Stimulated activated CD4-positive, alpha-beta T cell treated with anti-CD3 and anti-CD28 coated beads, Interleukin-15, amount 100 ng/mL, for 1 hour (primary cell): Measurements from ENCODE around the gene UXS1.
"Not testable (repeated sequence)": the region's sequence is repeated elsewhere in the genome, so short reads cannot be mapped to it uniquely, and the experiment has no call there.

ENCODE experiments used
- DNase-seq, 2 donors: peaks; one replicate each; pipeline ENCODE4 v3.0.0-alpha.2; 2020; ENCODE audit warnings: low read depth in 1 of 2, low spot score in 1 of 2

The UXS1 gene

DNA sequence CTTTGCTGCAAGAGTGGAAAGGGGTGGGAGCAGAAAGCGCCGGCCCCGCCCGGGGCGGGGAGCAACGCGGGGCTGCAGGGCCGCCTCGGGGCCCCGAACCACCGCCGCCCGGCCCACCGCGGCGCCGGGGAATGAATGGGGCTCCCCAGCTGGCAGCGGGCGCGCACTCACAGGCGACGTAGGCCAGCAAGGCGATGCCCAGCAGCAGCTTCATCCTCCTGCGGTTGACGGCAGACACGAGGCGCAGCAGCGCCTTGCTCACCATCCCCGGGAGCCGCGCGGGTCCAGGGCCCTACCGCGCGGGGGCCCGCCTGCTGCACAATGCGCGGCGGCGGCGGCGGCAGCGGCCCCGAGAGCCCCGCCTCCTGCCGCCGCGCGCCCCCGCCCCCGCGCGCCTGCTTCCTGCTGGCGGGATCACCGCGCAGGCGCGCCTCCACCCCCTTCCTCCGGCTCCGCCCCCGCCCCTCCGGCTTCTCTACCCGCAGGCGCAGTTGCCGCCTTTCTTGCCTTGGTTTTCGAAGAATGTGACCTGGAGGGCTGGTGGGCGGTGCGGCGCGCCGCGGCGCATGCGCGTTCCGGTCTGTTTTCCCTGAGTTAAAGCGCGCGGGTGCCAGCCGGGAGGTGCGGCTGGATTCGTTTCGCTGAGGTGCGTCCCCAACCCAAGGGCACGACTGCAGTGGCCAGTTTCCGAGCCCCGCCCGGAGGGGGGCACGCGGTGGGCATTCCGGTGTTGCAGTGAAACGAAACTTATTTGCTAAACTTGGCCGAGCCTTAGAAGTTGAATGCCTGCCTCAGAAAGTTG lies at the start of gene UXS1:
Gene UXS1, minus strand, starts transcription at position 325 of the 802 bp plus-strand sequence. Its CDS starts 60 bp downstream, at position 265.
- peak; percentile 98 for DNase-seq

DNA sequence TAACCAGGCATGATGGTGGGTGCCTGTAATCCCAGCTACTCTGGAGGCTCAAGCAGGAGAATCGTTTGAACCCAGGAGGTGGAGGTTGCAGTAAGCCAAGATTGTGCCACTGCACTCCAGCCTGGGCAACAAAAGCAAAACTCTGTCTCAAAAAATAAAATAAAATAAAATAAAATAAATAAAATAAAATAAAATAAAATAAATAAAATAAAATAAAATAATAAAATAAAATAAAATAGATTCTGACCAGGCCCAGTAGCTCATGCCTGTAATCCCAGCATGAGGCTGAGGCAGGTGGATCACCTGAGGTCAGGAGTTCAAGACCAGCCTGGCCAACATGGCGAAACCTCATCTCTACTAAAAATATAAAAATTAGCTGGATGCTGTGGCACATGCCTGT lies 45.4 kb upstream of the UXS1 start:
- DNase-seq, result not testable (repeated sequence)

DNA sequence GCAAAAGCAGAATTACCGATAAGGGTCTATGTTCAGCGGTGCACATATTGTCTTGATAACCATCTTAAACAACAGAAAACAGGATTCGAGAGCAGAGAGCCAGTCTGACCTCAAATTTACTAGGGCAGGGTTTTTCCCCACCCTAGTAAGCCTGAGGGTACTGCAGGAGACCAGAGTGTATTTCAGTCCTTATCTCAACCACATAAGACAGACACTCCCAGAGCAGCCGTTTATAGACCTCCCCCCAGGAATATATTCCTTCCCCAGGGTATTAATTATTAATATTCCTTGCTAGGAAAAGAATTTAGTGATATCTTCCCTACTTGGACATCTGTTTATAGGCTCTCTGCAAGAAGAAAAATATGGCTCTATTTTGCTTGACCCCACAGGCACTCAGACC lies 41.3 kb upstream of the UXS1 start:
- not testable (repeated sequence) for DNase-seq

DNA sequence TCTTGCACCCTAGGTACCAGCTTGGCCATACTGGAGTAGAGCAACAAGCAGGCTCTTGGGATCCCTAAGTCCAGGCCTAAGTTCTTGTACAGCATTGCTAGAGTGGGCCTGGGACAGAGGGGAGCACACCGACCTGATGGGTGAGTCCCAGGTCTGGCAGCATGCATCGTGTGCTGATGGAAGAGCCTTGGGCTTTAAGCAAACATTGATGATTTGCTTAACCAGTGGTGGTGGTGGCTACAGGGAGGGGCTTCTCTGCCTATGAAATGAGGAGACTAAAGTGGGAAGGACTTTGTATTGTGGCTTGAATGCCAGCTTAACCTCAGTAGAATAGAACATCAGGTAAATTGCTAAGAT lies 39.2 kb upstream of the UXS1 start:
- DNase-seq, result no peak

DNA sequence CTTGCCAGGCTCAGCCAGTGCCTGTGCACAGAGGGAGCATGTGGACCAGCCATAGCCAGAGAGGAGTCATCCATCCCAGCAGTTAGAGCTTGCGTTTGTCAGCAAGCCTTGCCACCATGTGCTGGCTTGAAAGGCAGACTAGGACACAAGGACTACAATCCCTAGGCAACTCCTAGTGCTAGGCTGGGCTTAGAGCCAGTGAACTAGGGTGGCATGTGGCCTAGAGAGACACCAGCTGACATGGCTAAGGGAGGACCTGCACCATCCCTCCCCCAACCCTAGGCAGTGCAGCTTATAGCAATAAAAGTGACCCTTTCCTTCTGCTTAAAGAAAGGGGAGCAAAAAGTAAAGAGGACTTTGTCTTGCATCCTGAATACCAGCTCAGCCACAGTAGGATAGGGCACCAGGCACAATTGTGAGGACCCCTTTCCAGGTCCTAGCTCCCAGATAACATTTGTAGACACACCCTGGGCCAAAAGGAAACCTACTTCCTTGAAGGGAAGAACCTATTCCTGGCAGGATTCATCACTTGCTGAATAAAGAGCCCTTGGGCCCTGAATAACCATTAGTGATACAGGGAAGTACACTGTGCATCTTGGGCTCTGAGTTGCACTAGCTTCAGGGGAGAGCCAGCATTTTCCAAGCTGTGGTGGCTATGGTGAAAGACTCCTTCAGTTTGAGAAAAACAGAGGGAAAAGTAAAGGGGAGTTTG lies 38.7 kb upstream of the UXS1 start:
- no peak for DNase-seq

DNA sequence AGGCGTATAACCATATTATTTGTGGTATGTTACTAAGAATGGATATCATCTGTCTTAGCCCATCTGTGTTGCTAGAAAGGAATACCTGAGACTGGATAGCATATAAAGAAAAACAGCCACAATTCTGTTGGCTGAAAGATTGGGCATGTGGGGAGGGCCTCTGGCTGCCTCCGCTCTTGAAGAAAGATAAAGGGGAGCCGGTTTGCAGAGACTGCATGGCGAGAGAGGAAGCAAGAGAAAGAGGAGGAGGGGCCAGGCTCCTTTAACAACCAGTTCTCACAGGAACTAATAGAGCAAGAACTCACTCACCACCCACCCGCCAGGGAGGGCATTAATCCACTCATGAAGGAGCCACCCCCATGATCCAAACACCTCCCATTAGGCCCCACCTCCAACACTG lies 29.2 kb upstream of the UXS1 start:
- no peak for DNase-seq

DNA sequence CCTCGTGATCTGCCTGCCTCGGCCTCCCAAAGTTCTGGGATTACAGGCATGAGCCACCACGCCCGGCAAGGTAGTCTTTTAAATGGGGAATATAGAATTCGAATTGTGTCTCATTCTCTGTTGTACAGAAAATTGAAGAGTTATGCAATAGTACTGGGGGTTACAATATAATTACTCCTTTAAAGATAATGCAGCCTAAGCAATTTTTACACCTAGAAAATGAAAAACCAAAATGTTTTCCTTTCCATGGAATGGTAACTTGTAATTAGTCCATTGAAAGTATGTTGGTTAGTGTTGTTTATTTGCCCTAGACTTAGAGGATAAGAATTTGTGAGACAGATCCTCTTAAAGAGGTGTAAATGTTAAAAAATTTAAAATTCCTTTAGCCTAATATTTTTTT lies 28.0 kb upstream of the UXS1 start:
- not testable (repeated sequence) for DNase-seq

DNA sequence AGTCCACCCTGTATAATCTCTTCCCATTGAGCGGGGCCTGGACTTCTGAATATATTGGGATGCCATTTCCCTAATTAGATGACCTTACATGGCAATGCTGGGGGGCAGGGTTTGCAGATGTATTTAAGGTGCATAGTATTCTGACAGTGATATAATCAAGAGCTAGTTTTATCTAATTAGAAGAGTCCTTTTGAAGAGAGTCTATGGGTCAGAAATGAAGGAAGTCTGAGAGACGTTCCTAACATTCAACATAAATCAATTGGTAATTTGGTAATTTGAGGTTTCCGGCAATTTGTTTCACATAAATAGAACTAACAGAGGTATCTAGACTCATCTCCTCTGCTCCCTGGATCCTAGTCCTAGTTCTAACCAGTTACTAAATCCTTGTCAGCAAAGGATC lies 25.7 kb upstream of the UXS1 start:
- no peak for DNase-seq

DNA sequence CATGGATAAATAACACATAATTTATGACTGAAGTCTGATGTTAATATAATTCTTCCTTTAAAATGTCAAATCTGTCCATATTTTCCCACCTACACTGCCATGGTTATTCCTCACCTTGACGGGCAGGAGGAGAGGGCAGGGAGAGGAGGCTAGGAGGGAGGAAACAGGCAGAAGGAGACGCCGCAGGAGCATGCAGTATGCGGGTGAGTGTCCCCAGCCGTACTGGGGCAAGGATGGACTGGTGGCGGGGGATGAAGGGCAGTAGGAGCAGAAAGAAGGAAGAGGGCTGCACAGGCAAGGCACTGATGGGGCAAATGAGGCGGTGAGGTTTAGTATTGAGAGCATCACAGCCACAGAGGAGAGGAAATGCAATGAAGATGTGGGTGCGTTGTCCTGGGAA lies 25.1 kb upstream of the UXS1 start:
- DNase-seq, result not testable (repeated sequence)

DNA sequence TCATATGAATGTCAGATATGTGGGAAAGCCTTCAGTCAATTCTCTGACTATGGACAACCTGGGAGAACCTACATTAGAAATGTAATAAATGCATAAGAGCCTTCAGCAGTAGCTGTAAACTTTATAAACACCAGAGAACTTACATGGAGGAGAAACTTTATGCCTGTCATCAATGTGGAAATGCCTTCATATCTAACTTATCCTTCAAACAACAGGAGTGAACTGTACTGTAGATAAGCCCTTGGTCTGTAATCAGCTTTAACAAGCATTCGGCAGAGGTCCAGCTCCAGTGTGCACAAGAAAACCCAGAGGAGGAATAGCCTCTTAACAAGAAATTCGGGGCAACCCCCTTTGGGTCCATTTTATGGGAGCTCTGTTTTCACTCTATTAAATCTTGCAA lies 14.8 kb upstream of the UXS1 start:
- no peak for DNase-seq

DNA sequence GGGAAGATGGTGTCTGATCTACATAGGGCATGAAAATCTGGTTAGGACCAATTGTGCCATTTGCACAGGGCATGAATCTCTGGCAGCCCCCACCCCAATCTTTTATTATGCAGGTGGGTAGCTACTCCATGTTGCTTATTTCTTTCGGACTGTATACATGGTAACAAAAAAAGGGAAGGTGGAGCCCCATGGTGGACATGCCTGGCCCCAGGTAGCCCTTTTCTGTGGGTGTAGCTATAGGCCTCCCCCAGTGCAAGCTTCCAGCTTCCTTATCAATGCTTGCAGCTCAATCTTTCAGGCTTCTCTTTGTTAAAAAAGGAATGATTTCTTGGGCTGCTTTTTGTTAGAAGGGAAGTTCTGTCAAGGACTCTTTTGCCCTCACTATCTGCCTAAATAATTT lies 14.3 kb upstream of the UXS1 start:
- DNase-seq, result no peak

DNA sequence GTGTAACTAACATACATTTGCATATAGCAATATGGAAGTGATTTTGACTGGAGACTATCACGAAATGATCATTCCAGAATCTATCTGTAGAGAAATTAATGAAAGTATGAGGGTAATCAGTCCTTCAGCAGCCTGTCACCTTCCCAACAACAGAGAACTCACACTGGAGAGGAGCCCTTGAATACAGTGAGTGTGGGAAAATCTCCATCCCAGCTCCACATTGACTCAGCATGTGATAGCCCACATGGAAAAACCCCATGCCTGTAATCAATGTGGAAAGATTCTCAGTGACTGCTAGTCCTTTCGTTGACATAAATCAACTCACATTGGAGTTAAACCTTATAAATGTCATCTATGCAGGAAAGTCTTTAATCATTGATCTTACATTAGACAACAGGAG lies 13.1 kb upstream of the UXS1 start:
- DNase-seq, result no peak

DNA sequence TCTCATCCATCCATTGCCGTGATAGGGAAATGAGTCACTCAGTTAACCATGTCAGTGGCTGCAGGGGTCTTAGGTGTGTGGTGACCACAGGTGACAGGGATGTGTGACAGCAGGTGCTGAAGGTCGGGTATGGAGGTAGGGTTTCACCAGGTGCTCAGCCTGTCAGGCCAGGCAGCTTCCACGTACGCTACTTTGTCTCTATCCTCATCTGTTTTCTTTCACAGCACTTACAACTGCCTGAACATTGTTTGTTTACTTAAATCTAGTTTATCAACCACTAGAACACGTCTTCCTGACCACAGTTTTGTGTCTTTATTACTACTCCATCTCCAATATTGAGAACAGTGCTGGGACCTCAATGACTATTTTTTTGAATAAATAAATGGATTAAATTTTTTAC lies 11.4 kb upstream of the UXS1 start:
- no peak for DNase-seq

DNA sequence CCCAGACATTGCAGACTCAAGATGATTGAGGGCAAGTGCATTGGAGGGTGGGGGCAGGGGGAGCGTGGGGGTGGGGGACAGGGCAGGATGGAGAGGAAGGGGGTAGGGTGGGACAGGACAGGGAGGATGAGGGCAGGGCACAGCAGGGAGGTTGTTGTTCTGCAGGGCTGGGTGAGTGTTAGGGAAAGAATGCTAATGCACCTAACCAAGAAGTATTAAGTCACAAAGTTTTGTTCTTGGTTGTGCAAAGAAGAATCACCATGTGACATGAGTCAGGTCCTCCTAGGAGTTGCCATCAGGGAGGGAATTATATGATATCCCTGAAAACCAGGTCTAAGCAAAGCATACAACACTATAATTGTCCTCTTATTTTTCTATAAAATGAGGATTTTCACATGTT lies 10.4 kb upstream of the UXS1 start:
- DNase-seq, result not testable (repeated sequence)

DNA sequence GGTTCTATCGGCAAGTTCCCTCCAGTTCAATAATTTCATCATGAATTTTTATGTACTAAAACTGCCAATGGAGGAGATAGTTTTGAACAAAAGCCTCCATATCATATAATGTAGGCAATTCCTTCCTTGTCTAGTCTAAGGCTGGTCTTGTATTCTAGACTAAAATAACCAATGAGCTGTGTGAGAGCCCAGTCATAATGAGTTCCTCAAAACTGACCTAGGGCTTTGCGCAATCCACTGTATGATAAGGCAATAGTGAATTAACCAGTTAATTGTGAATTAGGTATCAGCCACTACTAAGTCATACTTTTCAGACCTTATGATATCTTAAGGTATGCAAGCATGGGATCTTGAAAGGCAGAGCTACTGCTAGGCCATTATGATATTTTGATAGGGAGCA lies 7.6 kb upstream of the UXS1 start:
- DNase-seq, result no peak

DNA sequence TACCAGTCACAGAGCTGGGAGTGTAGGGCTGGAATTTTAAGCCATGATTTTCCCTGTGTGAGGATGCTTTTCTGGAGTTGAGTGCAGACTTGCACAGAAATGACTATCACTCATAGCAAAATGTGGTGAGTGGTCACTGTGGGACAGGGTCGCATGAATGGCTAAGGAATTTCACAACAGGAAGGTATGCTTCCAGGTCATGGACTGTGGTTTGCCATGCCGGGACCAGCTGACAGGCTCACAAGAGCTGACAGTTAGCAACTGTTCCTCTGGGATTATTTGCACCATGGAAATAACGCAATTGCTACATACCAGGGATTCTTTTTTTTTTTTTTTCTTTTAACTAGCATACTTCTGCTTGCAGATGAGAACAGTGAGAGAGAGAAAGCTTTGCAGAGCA lies 3.8 kb upstream of the UXS1 start:
- no peak for DNase-seq

DNA sequence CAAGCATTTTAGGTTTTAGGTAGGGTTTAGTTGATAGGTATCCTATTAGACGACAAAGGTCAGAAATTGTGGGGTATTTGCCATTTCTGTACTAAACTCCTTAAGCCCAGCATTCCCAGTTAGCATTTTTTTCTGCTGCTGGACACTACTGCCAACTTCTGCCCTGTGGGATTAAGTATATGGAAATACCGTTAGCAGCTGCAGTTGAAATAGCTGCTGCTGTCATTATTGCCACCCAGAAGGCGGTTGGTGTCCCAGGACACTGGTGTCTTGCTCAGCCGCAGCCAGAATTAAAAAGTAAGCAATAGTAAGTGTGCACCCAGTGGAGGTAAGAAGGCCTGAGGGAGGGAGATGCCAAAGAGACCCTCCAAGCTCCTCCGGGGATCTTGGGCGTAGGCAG lies 1.9 kb upstream of the UXS1 start:
- DNase-seq, result no peak

DNA sequence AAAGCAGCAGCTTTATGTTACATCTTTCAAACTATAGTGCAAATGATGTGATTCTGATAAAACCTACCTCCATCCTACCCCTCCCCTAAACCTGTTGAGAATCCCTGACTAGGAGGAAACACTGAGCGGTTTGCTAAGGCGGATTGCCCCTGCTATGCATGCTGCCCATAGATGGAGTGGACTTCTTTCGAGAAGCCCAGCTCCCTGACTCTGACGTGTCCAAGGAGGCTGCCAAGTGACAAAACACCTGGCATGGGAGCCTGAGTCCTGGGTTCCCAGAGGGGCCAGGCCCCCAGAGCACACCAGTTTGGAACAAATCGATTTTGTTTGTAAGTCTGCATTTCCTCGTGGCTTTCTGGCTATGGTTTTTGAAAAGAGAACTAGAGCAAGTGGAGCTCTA lies 1.4 kb upstream of the UXS1 start:
- DNase-seq, result no peak

DNA sequence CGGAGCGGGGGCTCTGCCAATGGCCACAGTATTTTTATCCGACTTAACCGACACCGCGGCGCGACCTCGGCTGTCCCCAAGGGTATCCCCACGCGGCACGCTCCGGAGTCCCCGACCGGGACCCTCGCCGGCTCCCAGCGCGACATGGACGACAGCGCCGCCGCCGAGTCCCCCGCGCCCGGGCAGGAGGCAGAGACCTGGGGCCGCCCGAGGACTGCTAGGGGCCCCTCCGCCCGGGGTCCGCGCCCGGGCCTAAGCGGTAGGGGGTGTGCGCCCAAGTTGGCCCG lies 468 bp downstream of the UXS1 start:
- DNase-seq, result no peak

DNA sequence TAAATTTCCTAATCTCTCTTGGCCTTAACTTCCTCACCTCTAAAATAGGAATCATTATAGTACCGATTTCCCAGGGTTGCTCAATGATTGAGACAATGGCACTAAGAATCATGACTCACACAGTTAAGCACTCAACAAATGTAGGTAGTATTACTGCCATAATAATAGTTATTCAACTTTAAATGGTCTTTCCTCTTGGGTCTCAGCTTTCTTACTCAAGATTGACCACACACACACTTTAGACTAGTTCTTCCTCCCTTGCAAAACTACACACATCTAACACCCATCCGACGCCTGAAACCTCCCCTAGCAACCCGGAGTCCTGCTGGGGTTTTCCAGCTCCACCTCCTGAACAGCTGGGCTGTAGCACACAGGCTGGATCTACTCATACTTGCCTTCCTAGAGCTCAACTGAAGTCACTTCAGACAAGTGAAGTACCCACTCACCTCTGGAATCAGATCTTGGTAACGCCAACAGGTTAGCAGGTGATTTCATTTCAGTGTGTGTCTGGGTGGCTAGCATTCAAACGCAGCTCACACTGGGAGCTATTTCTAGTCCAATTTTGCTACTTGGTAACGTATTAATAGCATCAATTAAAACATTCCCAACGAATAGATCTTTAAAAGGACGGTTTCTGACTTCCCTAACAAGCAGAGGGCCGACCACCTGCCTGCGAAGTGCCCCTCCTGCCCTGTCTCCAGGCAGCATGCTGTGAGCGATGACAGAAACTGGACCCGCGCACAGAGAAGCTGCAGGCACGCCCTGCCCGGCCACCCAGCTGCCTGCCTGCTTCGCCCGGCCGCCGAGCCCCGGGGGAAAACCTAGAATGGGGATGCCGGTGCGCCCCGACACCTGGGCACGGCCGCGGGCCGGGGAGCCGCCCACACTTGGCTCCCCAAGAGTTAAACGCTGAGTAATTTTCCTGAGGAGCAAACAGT lies 1.1 kb downstream of the UXS1 start:
- peak; percentile 14 to 29 for DNase-seq

DNA sequence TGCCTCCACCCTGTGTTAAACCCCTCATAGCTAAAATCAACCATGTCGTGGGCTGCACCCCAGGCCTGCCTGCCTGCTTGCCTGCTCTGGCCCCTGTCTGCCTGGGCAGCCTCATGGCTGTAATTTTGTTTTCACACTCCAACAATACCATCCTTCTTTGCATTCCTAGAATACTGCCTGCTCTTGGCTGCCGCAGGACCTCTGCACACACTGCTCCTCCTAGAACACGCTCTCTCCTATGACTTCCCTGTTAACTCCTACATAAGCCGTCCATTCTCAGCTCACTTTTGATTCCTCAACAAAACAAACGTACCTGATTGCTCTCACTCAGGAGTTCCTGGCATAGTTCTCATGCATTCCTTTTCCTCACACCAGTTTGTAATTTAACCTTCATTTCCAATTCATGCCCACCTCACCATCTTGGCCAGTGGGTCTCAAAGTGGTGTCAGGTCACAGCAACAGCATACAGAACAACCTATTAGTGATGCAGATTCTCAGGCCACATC lies 2.5 kb downstream of the UXS1 start:
- DNase-seq, result no peak
